Fibroblast of pulmonary artery (primary cell): ENCODE measurements around the gene VTI1A.

Source experiments
- DNase-seq: peaks from one replicate; pipeline ENCODE4 v3.0.0-alpha.2; 2010; ENCODE audit warnings: low read depth
- H3K4me3 ChIP-seq: replicated peaks from 2 replicates; pipeline ENCODE4 v1.5.1; 2011; ENCODE audit warnings: low read depth, mild to moderate bottlenecking, control low read depth, low read length, moderate library complexity
- CTCF ChIP-seq: IDR thresholded peaks from 2 replicates; pipeline ENCODE4 v1.5.1; 2011; ENCODE audit warnings: mild to moderate bottlenecking, control low read depth, low read length, inconsistent platforms; ENCODE audit errors: missing control alignments

Gene VTI1A

GRCh38 chr10:112847778-112848177 lies 400.8 kb downstream of the VTI1A start:
- H3K4me3 ChIP-seq = no peak overlapping the region
- no peak for DNase-seq
- no peak for TF ChIP-seq CTCF

- DNase-seq = no peak
- no peak overlapping the region for H3K4me3 ChIP-seq
- no peak for TF ChIP-seq CTCF
Observed at GRCh38 chr10:112848228-112848627, 401.2 kb downstream of the VTI1A start.

DNA sequence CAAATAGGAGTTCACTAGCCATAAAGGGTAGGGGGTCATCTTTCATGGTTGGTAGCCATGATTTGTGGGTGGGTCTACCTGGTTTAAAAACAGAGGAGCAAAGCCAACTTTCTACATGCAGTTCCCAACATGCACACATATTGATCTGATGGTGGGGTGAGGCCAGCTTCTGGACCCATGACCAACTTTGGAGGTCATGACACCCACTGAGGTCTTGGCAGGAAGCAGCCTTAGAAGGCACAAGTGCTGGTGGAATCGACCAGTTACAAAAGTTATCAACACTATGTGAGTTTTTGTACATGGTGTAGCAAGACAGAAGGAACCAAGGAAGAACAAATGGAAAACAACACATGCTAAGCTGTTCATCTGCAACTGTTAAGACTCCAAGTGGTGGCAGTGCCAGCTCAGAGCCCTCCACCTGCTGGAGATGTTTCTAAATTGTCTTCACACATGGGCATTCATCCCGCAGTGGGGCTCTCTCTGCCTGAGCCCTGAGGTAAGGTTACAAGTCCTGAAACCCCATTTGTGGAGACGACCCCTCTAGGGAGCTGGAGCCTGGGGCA lies 401.9 kb downstream of the VTI1A start:
- no peak for TF ChIP-seq CTCF
- no peak for DNase-seq
- no peak overlapping the region for H3K4me3 ChIP-seq

GRCh38 chr10:112849546-112849945 lies 402.5 kb downstream of the VTI1A start:
- no peak for DNase-seq
- no peak overlapping the region for H3K4me3 ChIP-seq
- TF ChIP-seq CTCF = no peak

- DNase-seq = no peak
- no peak for TF ChIP-seq CTCF
- no peak overlapping the region for H3K4me3 ChIP-seq
Observed at GRCh38 chr10:112851181-112851580, 404.2 kb downstream of the VTI1A start.

GRCh38 chr10:112851588-112852211 lies 404.7 kb downstream of the VTI1A start:
- no peak for DNase-seq
- H3K4me3 ChIP-seq = no peak overlapping the region
- no peak for TF ChIP-seq CTCF

GRCh38 chr10:112852306-112852705 lies 405.3 kb downstream of the VTI1A start:
- no peak for TF ChIP-seq CTCF
- no peak for DNase-seq
- no peak overlapping the region for H3K4me3 ChIP-seq
